ENCODE results near the gene NUAK1.
"Not testable (repeated sequence)": the region's sequence is repeated elsewhere in the genome, so short reads cannot be mapped to it uniquely, and the experiment has no call there.

The NUAK1 gene

GRCh38 chr12:106031761-106032622 is 106.8 kb downstream of the NUAK1 start:
- no peak for DNase-seq (ENCODE audit: low spot score)

- no peak for DNase-seq (ENCODE audit: low spot score)
Observed at GRCh38 chr12:106030210-106031071, 108.3 kb downstream of the NUAK1 start.

GRCh38 chr12:106029532-106029931 is 109.2 kb downstream of the NUAK1 start:
- no peak for DNase-seq (ENCODE audit: low spot score)

- DNase-seq (ENCODE audit: low spot score), result no peak
Observed at GRCh38 chr12:106027911-106028310, 110.8 kb downstream of the NUAK1 start.

GRCh38 chr12:106027286-106027685 is 111.5 kb downstream of the NUAK1 start:
- DNase-seq (ENCODE audit: low spot score), result no peak

GRCh38 chr12:106025129-106025528 is 113.6 kb downstream of the NUAK1 start:
- DNase-seq (ENCODE audit: low spot score), result no peak

- DNase-seq (ENCODE audit: low spot score), result no peak
Observed at GRCh38 chr12:106023039-106023438, 115.7 kb downstream of the NUAK1 start.

GRCh38 chr12:106022568-106023012 is 116.2 kb downstream of the NUAK1 start:
- no peak for DNase-seq (ENCODE audit: low spot score)

GRCh38 chr12:106021516-106021915 is 117.2 kb downstream of the NUAK1 start:
- no peak for DNase-seq (ENCODE audit: low spot score)

- no peak for DNase-seq (ENCODE audit: low spot score)
Observed at GRCh38 chr12:106020736-106021135, 118.0 kb downstream of the NUAK1 start.

- DNase-seq (ENCODE audit: low spot score), result no peak
Observed at GRCh38 chr12:106019144-106019543, 119.6 kb downstream of the NUAK1 start.

- DNase-seq (ENCODE audit: low spot score), result no peak
Observed at GRCh38 chr12:106018286-106018685, 120.5 kb downstream of the NUAK1 start.

- not testable (repeated sequence) for DNase-seq (ENCODE audit: low spot score)
Observed at GRCh38 chr12:106016601-106017278, 122.0 kb downstream of the NUAK1 start.

GRCh38 chr12:106015646-106016045 is 123.1 kb downstream of the NUAK1 start:
- no peak for DNase-seq (ENCODE audit: low spot score)

- DNase-seq (ENCODE audit: low spot score), result no peak
Observed at GRCh38 chr12:106013941-106014340, 124.8 kb downstream of the NUAK1 start.
